SK-N-MC (cell line): Measurements from ENCODE around the gene GNAI3.

Experiments used
- EZH2 ChIP-seq: fragments of 200-600 bp; sonication (generic); IDR thresholded peaks from one replicate; pipeline ENCODE4 v1.6.1; 2017; ENCODE audit warnings: antibody characterized with exemption
- FOXP2 ChIP-seq: optimal IDR thresholded peaks from 2 replicates; pipeline ENCODE3; 2011; ENCODE audit warnings: mild to moderate bottlenecking, moderate library complexity; ENCODE audit not compliant: insufficient read depth; ENCODE audit errors: extremely low read length, control extremely low read depth
- POLR2AphosphoS5 ChIP-seq: IDR thresholded peaks from 2 replicates; pipeline ENCODE4 v1.6.1; 2012; ENCODE audit warnings: mild to moderate bottlenecking, low read depth, low read length, borderline replicate concordance

DNA sequence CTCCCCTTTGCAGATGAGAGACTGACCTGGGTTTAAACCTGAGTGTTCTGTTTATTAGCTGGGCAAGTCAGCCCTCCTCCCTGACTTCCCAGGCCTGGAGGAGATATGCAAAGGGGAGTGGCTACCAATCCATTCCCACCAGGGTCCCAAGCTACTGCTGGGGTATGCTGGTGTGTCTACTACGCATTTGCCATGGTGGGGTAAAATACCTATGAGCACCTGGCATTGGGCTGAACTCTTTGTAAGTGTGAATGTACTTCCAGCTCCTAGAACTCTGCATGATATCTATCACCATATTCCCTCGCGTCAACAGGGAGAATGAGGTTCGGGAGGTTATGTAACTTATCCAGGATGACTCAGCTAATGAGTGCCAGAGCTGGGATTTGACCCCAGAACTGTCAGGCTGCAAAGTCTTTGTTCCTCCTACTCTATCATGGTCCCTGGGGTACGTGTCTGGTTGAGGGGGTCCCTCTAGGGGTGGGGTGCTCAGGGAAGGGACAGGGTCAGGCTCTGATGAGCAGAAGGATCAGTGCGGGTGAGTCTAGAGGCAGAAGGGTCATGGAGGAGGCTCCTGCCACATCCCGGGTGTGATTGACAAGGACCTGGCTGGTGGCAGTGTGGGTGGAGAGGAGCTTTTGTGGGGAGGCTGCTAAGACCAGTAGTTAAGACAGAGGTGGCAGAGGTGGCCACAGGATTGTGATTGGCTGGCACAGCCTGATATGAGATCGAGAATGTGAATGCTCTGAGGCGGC lies 88.0 kb downstream of the GNAI3 start:
- no peak for TF ChIP-seq POLR2AphosphoS5
- TF ChIP-seq EZH2: no peak
- no peak for TF ChIP-seq FOXP2
